Suprapubic skin (tissue), 4 donors: ENCODE results near the gene ESPNL. TPM values are rescaled to one million over a fixed set of nuclear protein-coding genes. Genes with fewer than 3 reads are reported as not detected.

Experiments used
- DNase-seq, 2 donors: peaks; one replicate each; pipeline ENCODE4 v3.0.0-alpha.2; 2019; ENCODE audit warnings: low spot score in 2 of 2
- H3K27ac ChIP-seq: fragments of 200-600 bp; sonication (generic); one replicate; pipeline ENCODE4 v1.5.1; 2019
- H3K27me3 ChIP-seq: fragments of 200-600 bp; sonication (generic); one replicate; pipeline ENCODE4 v1.5.1; 2019
- H3K36me3 ChIP-seq: fragments of 200-600 bp; sonication (generic); one replicate; pipeline ENCODE4 v1.5.1; 2019
- H3K4me1 ChIP-seq: fragments of 200-600 bp; sonication (generic); one replicate; pipeline ENCODE4 v1.5.1; 2019
- H3K4me3 ChIP-seq: fragments of 200-600 bp; sonication (generic); one replicate; pipeline ENCODE4 v1.5.1; 2019; ENCODE audit warnings: mild to moderate bottlenecking
- H3K9me3 ChIP-seq: fragments of 200-600 bp; sonication (generic); one replicate; pipeline ENCODE4 v1.5.1; 2019
- EP300 ChIP-seq: sonication (generic); formaldehyde crosslinking; IDR thresholded peaks from one replicate; pipeline ENCODE4 v1.6.1; 2017; ENCODE audit warnings: antibody characterized with exemption
- POLR2A ChIP-seq, 2 donors: fragments of 450-650 bp; IDR thresholded peaks; one replicate each; pipeline ENCODE4 v1.6.1; 2017; ENCODE audit warnings: antibody characterized with exemption in 2 of 2, mild to moderate bottlenecking in 2 of 2, moderate library complexity in 2 of 2
- POLR2AphosphoS5 ChIP-seq, 3 donors: sonication (generic); formaldehyde crosslinking; IDR thresholded peaks; one replicate each; pipeline ENCODE4 v1.6.1; 2017; ENCODE audit warnings: antibody characterized with exemption in 3 of 3
- WGBS: methylation state at CpG from one replicate; pipeline ENCODE4 v1.1.5; 2018; 5-methylcytosine and 5-hydroxymethylcytosine counted together
- total RNA-seq, 4 donors: library from RNA; depleted of rRNA; stranded (reverse); fragments of >200 nt; gene quantifications; one replicate each; pipeline ENCODE4 v1.1.0, GENCODE V29; 2016
- TF ChIP-seq, protein P1 (sequence below), 2 donors: fragments of 200-600 bp in 1 of 2; fragments of 450-650 bp in 1 of 2; sonication (generic) in 1 of 2; IDR thresholded peaks; one replicate each; pipeline ENCODE4 v1.5.1; 2016 to 2019; ENCODE audit warnings: antibody characterized with exemption in 2 of 2, mild to moderate bottlenecking in 1 of 2, moderate library complexity in 1 of 2

The ESPNL gene
- total RNA-seq, 4 donors from 2014 or later = 0.25 to 0.56 TPM; not detected in 2

DNA sequence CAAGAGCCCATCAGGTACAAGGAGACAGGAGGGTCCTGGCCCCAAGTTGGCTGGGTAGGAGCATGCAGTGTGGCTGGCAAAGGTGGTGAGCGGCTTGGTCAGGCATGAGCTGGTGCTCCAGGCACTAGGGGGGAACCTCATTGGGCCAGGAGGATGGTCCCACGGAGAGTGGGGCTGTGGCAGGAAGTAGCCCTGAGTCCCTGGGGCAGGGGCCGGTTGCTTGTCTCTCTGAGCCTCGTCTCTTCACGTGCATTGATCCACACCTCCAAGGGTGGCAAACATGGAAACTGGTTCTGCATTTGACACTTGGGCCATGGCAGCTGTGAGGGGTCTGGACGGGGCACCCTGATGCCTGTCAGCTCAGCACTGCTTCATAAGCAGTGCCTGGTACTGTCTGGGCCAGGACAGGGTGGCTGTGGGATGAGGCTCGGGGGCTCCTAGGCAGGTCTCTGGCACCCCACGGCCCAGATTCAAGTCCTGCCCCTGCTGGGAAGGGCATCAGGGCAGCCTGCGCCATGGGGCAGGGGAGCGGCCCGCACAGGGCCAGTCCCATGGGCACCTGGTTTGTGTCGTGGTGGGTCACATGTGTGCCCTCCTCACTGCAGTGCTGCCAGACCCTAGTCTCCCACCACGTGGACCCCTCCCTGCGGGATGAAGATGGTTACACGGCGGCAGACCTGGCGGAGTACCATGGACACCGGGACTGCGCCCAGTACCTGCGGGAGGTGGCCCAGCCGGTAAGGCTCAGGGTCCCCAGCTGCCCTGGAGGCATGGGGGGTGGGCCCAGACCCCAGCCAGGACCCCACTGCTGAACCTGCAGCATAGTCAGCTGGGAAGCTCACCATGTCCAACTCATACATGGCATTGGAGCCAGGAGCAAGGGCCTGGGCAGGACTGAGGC, 16.4 kb downstream of the ESPNL start:
- WGBS = 82% methylated on average over 4 of the region's 21 CpGs
- H3K27ac ChIP-seq = no peak overlapping the region
- H3K27me3 ChIP-seq = peaks cover 37% of the 10 kb centered on the region
- TF ChIP-seq POLR2AphosphoS5 (IDR thresholded peaks at IDR 0.05) = no peak
- TF ChIP-seq, protein P1, sequence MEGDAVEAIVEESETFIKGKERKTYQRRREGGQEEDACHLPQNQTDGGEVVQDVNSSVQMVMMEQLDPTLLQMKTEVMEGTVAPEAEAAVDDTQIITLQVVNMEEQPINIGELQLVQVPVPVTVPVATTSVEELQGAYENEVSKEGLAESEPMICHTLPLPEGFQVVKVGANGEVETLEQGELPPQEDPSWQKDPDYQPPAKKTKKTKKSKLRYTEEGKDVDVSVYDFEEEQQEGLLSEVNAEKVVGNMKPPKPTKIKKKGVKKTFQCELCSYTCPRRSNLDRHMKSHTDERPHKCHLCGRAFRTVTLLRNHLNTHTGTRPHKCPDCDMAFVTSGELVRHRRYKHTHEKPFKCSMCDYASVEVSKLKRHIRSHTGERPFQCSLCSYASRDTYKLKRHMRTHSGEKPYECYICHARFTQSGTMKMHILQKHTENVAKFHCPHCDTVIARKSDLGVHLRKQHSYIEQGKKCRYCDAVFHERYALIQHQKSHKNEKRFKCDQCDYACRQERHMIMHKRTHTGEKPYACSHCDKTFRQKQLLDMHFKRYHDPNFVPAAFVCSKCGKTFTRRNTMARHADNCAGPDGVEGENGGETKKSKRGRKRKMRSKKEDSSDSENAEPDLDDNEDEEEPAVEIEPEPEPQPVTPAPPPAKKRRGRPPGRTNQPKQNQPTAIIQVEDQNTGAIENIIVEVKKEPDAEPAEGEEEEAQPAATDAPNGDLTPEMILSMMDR (IDR thresholded peaks at IDR 0.05) = no peak
- no peak for TF ChIP-seq POLR2A (IDR thresholded peaks at IDR 0.05)
- TF ChIP-seq EP300 = no peak
- H3K4me1 ChIP-seq = no peaks in the 10 kb centered on the region
- no peaks in the 10 kb centered on the region for H3K36me3 ChIP-seq
- no peak for DNase-seq
- H3K4me3 ChIP-seq = no peak overlapping the region
- H3K9me3 ChIP-seq = peaks cover 5% of the 10 kb centered on the region

DNA sequence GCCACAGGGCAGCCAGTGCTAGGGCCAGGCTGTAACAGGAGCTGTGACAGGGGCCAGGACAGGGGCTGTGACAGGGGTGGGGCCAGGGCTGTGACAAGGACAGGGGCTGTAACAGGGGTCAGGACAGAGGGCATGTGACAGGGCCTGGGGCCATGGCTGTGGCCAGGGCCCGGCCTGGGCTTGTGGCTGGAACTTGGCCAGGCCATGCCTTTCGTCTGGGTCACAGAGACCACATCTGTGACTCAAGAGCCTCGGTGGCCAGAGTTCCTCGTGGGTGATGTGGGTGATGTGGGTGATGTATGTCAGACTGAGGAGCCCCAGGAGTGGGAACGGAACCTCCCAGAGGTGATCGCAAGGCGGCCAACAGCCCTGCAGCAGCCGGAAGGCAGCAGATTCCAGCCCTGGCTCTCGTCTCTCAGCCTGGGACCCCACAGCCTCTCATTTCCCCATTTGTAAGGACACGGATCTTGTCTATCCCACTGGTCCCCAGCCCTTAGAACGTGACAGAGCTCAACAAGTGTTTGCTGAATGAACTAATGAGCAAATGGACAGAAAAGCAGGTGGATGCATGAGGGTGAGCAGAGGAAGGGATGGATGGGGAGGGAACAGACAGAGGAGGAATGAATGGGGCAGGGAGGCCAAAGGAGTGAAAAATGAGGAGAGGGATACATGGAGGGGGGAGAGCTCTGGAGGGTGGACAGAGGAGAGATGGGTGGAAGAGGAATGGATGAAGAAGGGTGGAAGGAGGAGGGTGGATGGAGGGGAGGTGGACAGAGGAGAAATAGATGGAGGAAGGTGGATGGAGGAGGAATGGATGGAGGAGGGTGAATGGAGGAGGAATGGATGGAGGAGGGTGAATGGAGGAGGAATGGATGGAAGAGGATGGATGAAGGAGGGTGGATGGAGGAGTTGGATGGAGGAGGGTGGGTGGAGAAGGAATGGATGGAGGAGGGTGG, 17.3 kb downstream of the ESPNL start:
- Histone ChIP-seq H3K36me3 (no peaks in the 10 kb centered on the region), H3K4me1 (no peaks in the 10 kb centered on the region), H3K4me3 (no peak overlapping the region), H3K27me3 (peaks cover 38% of the 10 kb centered on the region), H3K27ac (no peak overlapping the region), H3K9me3 (peaks cover 4% of the 10 kb centered on the region)
- 75% methylated on average over 8 of the region's 11 CpGs for WGBS
- TF ChIP-seq, protein P1 (IDR thresholded peaks at IDR 0.05) = no peak
- TF ChIP-seq POLR2AphosphoS5 (IDR thresholded peaks at IDR 0.05) (no peak), EP300 (no peak)
- DNase-seq = no peak

DNA sequence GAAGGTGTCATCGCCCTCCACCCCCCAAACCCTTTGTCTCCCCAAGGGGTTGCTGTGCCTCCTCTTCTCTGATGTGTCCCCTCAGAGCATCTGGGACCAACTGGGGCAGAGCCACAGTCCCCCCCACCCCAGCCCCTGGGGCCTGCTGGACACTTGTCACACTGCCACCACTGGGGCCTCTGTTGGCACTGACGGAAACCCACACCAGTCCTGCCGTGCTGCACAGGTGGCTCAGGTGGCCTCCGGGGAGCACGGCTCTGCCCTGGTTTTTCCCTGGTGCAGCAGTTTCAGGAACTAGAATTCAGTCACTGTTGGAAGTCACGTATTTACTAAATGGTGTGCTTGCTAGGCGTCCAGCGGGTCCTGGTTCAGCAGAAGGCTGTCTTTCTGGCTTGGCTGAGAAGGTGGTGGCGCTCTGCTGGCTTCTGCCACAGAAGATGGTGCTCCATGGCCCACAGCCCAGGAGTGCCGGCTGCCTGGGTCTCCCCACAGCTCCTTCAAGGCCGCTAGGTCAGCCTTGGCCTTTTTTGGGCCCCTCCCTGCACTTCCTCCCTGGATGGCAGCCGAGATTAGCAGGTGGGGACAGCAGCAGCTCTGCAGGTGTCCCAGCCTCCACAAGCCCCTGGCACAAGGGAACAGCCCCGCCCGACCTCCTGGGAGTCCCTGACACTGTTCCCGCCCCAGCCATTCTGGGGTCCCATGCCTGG, 19.8 kb downstream of the ESPNL start:
- TF ChIP-seq, protein P1 (IDR thresholded peaks at IDR 0.05) = no peak
- TF ChIP-seq EP300 (no peak), POLR2A (IDR thresholded peaks at IDR 0.05) (no peak)
- no peaks in the 10 kb centered on the region for H3K36me3 ChIP-seq
- peaks cover 43% of the 10 kb centered on the region for H3K27me3 ChIP-seq
- 58% methylated on average over 7 of the region's 15 CpGs for WGBS
- H3K9me3 ChIP-seq = no peaks in the 10 kb centered on the region
- H3K27ac ChIP-seq = no peak overlapping the region
- no peak for DNase-seq
- no peak overlapping the region for H3K4me3 ChIP-seq
- H3K4me1 ChIP-seq = no peaks in the 10 kb centered on the region

DNA sequence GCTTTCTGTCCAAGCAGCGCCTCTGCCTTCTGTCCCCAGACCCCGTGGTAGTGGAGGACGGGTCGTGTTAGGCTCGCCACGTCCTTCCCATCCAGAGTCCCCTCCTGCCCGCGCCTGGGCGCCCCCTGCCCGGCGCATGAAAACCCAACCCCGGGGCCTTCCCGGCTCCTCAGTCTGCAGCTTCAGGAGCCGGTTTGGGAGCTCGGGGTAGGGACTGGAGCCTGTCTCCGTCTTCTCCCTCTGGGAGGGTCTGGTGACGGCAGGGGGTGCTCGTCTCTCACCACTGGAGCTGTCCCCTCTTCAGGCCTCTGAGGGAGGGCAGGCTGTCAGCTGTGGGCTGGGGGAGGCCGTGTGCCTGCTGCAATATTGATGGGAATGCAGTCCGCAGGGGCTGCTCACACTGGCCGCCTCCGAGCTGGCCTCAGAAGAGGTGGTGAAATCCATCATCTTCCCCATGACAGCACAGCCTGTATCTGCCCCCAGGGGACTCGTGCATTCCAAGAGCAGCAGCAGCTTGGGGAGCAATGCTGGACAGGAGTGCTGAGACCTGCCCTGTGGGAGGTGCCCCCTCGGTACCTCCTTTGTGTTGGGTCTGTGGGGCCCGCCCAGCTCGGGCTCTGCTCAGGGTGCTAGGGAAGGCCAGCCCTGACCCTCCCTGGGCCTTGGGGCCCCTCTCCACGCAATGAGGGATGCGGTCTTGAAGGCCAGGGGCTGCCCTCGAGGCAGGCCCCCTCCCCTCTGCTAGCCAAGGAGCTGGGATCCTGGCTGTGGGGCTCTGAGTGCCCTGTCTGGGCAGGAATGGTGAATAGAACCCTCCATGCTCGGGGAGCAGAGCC, 20.5 kb downstream of the ESPNL start:
- Histone ChIP-seq H3K27ac (no peak overlapping the region), H3K9me3 (no peaks in the 10 kb centered on the region), H3K4me1 (no peaks in the 10 kb centered on the region), H3K27me3 (peaks cover 39% of the 10 kb centered on the region), H3K36me3 (no peaks in the 10 kb centered on the region), H3K4me3 (no peak overlapping the region)
- no peak for DNase-seq
- 14% methylated on average over 12 of the region's 30 CpGs for whole genome bisulfite sequencing
- TF ChIP-seq POLR2AphosphoS5 (IDR thresholded peaks at IDR 0.05) (no peak), POLR2A (IDR thresholded peaks at IDR 0.05) (no peak), EP300 (no peak)
- TF ChIP-seq, protein P1 (IDR thresholded peaks at IDR 0.05) = no peak
